GM23338 (cell line): ENCODE data around the gene ANP32D. TPM values are rescaled to one million over a fixed set of nuclear protein-coding genes. Genes with fewer than 3 reads are reported as not detected.
"Not testable (repeated sequence)": the region's sequence is repeated elsewhere in the genome, so short reads cannot be mapped to it uniquely, and the experiment has no call there.

ENCODE experiments used
- ATAC-seq: fragments of 200-7000 bp; cut with Tn5 transposase; 3 replicates; pipeline ENCODE4 v1.9.1; 2020
- DNase-seq: peaks from one replicate; pipeline ENCODE4 v3.0.0-alpha.2; 2015; ENCODE audit warnings: low spot score
- H2AFZ ChIP-seq: fragments of 200-600 bp; sonication (generic); 2 replicates; pipeline ENCODE4 v1.8.0; 2016; ENCODE audit warnings: antibody characterized with exemption, mild to moderate bottlenecking, moderate library complexity
- H3F3A ChIP-seq: fragments of 200-600 bp; sonication (generic); replicated peaks from 2 replicates; pipeline ENCODE4 v1.8.0; 2017; ENCODE audit warnings: antibody characterized with exemption, mixed run types, low read depth
- H3K27ac ChIP-seq: fragments of 200-600 bp; sonication (generic); 2 replicates; pipeline ENCODE4 v1.6.1; 2016; ENCODE audit warnings: low read depth
- H3K27me3 ChIP-seq: fragments of 200-600 bp; sonication (generic); 2 replicates; pipeline ENCODE4 v1.8.0; 2016; ENCODE audit warnings: mild to moderate bottlenecking, mixed run types, moderate library complexity; ENCODE audit not compliant: insufficient read depth
- H3K36me3 ChIP-seq: fragments of 200-600 bp; sonication (generic); 2 replicates; pipeline ENCODE4 v1.8.0; 2016; ENCODE audit warnings: mild to moderate bottlenecking; ENCODE audit not compliant: insufficient read depth
- H3K4me1 ChIP-seq: fragments of 200-600 bp; sonication (generic); 2 replicates; pipeline ENCODE4 v1.8.0; 2016; ENCODE audit warnings: mild to moderate bottlenecking, moderate library complexity; ENCODE audit not compliant: insufficient read depth
- H3K4me2 ChIP-seq: fragments of 200-600 bp; sonication (generic); 2 replicates; pipeline ENCODE4 v1.7.1; 2017; ENCODE audit warnings: mixed run types
- H3K4me3 ChIP-seq: fragments of 200-600 bp; sonication (generic); 2 replicates; pipeline ENCODE4 v1.6.1; 2016; ENCODE audit warnings: mixed run types
- H3K79me2 ChIP-seq: fragments of 200-600 bp; sonication (generic); replicated peaks from 2 replicates; pipeline ENCODE4 v1.8.0; 2017; ENCODE audit warnings: mild to moderate bottlenecking; ENCODE audit not compliant: insufficient read depth
- H3K9me2 ChIP-seq: fragments of 200-600 bp; sonication (generic); 2 replicates; pipeline ENCODE4 v1.8.0; 2017; ENCODE audit not compliant: insufficient read depth
- H4K20me1 ChIP-seq: fragments of 200-600 bp; sonication (generic); replicated peaks from 2 replicates; pipeline ENCODE4 v1.8.0; 2017; ENCODE audit warnings: mild to moderate bottlenecking; ENCODE audit not compliant: insufficient read depth
- H3K27ac Mint-ChIP-seq: 2 replicates; pipeline ENCODE4 v1.8.0; 2020; ENCODE audit warnings: inconsistent platforms, mild to moderate bottlenecking, moderate library complexity, mixed read lengths
- H3K27me3 Mint-ChIP-seq: 3 replicates; pipeline ENCODE4 v1.8.0; 2022; ENCODE audit warnings: low read depth, mild to moderate bottlenecking, moderate library complexity, mixed read lengths, inconsistent platforms; ENCODE audit not compliant: insufficient read depth, poor library complexity
- H3K36me3 Mint-ChIP-seq: 3 replicates; pipeline ENCODE4 v1.8.0; 2021; ENCODE audit warnings: low read depth, mild to moderate bottlenecking, inconsistent platforms, moderate library complexity, mixed read lengths
- H3K4me1 Mint-ChIP-seq: 3 replicates; pipeline ENCODE4 v1.8.0; 2020; ENCODE audit warnings: mild to moderate bottlenecking, inconsistent platforms, mixed read lengths
- H3K4me3 Mint-ChIP-seq: 3 replicates; pipeline ENCODE4 v1.8.0; 2021; ENCODE audit warnings: moderate library complexity, mild to moderate bottlenecking, inconsistent platforms, mixed read lengths
- H3K9me3 Mint-ChIP-seq: 3 replicates; pipeline ENCODE4 v1.8.0; 2020; ENCODE audit warnings: moderate library complexity, mild to moderate bottlenecking, inconsistent platforms, mixed read lengths
- CREB1 ChIP-seq: fragments of 250-450 bp; sonication (Bioruptor Pico); IDR thresholded peaks from 2 replicates; pipeline ENCODE4 v1.5.0; 2020; ENCODE audit warnings: low read depth, mild to moderate bottlenecking, moderate library complexity
- CTCF ChIP-seq, 2 experiments: fragments of 200-600 bp in 1 of 2; sonication (generic) in 1 of 2; conservative IDR thresholded peaks; 2 replicates each; pipeline versions ENCODE4 v1.5.1 to v1.6.1; 2016 to 2017; ENCODE audit warnings: antibody characterized with exemption in 2 of 2, low read depth in 2 of 2, mild to moderate bottlenecking in 2 of 2, moderate library complexity in 1 of 2
- EZH2phosphoT487 ChIP-seq: fragments of 200-600 bp; sonication (generic); IDR thresholded peaks from one replicate; pipeline ENCODE4 v1.8.1; 2018; ENCODE audit warnings: antibody characterized with exemption; ENCODE audit not compliant: unreplicated experiment
- POLR2AphosphoS5 ChIP-seq: IDR thresholded peaks from 2 replicates; pipeline ENCODE4 v1.6.1; 2016; ENCODE audit warnings: antibody characterized with exemption, low read depth
- STAT1 ChIP-seq: IDR thresholded peaks from one replicate; pipeline ENCODE4 v1.6.1; 2016; ENCODE audit warnings: antibody characterized with exemption; ENCODE audit not compliant: unreplicated experiment
- ZNF114 ChIP-seq: fragments of 250-450 bp; sonication (Bioruptor Pico); IDR thresholded peaks from 2 replicates; pipeline ENCODE4 v1.5.0; 2020; ENCODE audit warnings: mild to moderate bottlenecking, moderate library complexity
- ZNF331 ChIP-seq: fragments of 250-450 bp; sonication (Bioruptor Pico); IDR thresholded peaks from 2 replicates; pipeline ENCODE4 v1.5.0; 2020; ENCODE audit warnings: low read depth, mild to moderate bottlenecking, moderate library complexity
- ZNF462 ChIP-seq: fragments of 250-450 bp; sonication (Bioruptor Pico); IDR thresholded peaks from 2 replicates; pipeline ENCODE4 v1.5.0; 2020; ENCODE audit warnings: mild to moderate bottlenecking, moderate library complexity
- polyA plus RNA-seq: library from polyadenylated mRNA; unstranded; fragments of >200 nt; fragmentation: Nextera tagmentation; extraction: Ambion mirVana; gene quantifications from 2 replicates; pipeline ENCODE4 v1.2.1, GENCODE V29; 2016
- total RNA-seq: library from RNA; depleted of rRNA; stranded (reverse); fragments of >200 nt; shearing (Covaris generic); gene quantifications from 2 replicates; pipeline ENCODE4 v1.2.3, GENCODE V29; 2014

The ANP32D gene
- total and polyA plus RNA-seq, 2 experiments from 2014 or later: not detected

- peaks cover 50% of the 10 kb centered on the region for H3K9me3 Mint-ChIP-seq
Observed at GRCh38 chr12:48434016-48434415, 38.3 kb upstream of the ANP32D start.

GRCh38 chr12:48441069-48441468, 31.3 kb upstream of the ANP32D start:
- Mint-ChIP-seq H3K4me3 (no peak overlapping the region), H3K36me3 (no peaks in the 10 kb centered on the region), H3K27ac (no peak overlapping the region), H3K27me3 (peaks cover 1% of the 10 kb centered on the region), H3K4me1 (peaks cover 5% of the 10 kb centered on the region; the same call in 2 of the 3 replicates), H3K9me3 (peaks cover 7% of the 10 kb centered on the region; the same call in 2 of the 3 replicates)
- TF ChIP-seq EZH2phosphoT487 (no peak), POLR2AphosphoS5 (no peak), STAT1 (no peak), ZNF331 (CRISPR knock-in tag) (no peak)
- Histone ChIP-seq H3K27me3 (no peaks in the 10 kb centered on the region), H3K4me1 (peaks cover 2% of the 10 kb centered on the region), H3K4me3 (no peak overlapping the region), H3K36me3 (no peaks in the 10 kb centered on the region), H3K27ac (no peak overlapping the region), H3F3A (no peaks in the 10 kb centered on the region), H2AFZ (no peak overlapping the region), H3K4me2 (no peak overlapping the region), H4K20me1 (no peaks in the 10 kb centered on the region), H3K79me2 (no peaks in the 10 kb centered on the region), H3K9me2 (no peaks in the 10 kb centered on the region)
- ATAC-seq: peak; percentile 44; the same call in 2 of the 3 replicates
- DNase-seq: no peak

More at GRCh38 chr12:48434016-48434415, 38.3 kb upstream of the ANP32D start:
- not testable (repeated sequence) for H3K27me3 ChIP-seq, H3K27ac Mint-ChIP-seq, H3K4me3 Mint-ChIP-seq, H3K36me3 ChIP-seq, DNase-seq, H3K9me2 ChIP-seq, H4K20me1 ChIP-seq, H3K36me3 Mint-ChIP-seq, H3K4me1 Mint-ChIP-seq, H3K4me1 ChIP-seq, ATAC-seq, H3F3A ChIP-seq, H3K27ac ChIP-seq, H2AFZ ChIP-seq, H3K4me2 ChIP-seq, H3K27me3 Mint-ChIP-seq, H3K79me2 ChIP-seq, H3K4me3 ChIP-seq

GRCh38 chr12:48442179-48442847, 30.0 kb upstream of the ANP32D start:
- Histone ChIP-seq H3K79me2 (no peaks in the 10 kb centered on the region), H3K9me2 (no peaks in the 10 kb centered on the region), H4K20me1 (no peaks in the 10 kb centered on the region), H3K27ac (no peak overlapping the region), H3K36me3 (no peaks in the 10 kb centered on the region), H3K4me3 (no peak overlapping the region), H3K4me2 (no peak overlapping the region), H3K4me1 (peaks cover 5% of the 10 kb centered on the region), H3F3A (no peaks in the 10 kb centered on the region), H2AFZ (0 out of 2 replicates have a peak overlapping the region, but pooled peaks have one; percentile 15), H3K27me3 (no peaks in the 10 kb centered on the region)
- Mint-ChIP-seq H3K4me1 (peaks cover 10% of the 10 kb centered on the region; the same call in 2 of the 3 replicates), H3K36me3 (no peaks in the 10 kb centered on the region), H3K4me3 (no peak overlapping the region), H3K27ac (no peak overlapping the region; the same call in 1 of the 2 replicates), H3K9me3 (0 out of 3 replicates have a peak, but pooled peaks cover 1% of the 10 kb centered on the region), H3K27me3 (no peaks in the 10 kb centered on the region)
- peak; percentile 41 for DNase-seq
- ATAC-seq: peak; percentile 92
- TF ChIP-seq ZNF462 (peak; percentile 88), CREB1 (no peak), CTCF (conservative IDR thresholded peaks at IDR 0.05; ENCODE audit: low read depth in 2 of 2) (peak; percentile 33 to 40; a peak in 3 of 4 replicates), ZNF114 (CRISPR knock-in tag) (no peak)
